ENCODE results near the gene PTPRQ. TPM values are rescaled to one million over a fixed set of nuclear protein-coding genes. Genes with fewer than 3 reads are reported as not detected.

PTPRQ gene
- total RNA-seq, 1 donor = 5.4 TPM

DNA sequence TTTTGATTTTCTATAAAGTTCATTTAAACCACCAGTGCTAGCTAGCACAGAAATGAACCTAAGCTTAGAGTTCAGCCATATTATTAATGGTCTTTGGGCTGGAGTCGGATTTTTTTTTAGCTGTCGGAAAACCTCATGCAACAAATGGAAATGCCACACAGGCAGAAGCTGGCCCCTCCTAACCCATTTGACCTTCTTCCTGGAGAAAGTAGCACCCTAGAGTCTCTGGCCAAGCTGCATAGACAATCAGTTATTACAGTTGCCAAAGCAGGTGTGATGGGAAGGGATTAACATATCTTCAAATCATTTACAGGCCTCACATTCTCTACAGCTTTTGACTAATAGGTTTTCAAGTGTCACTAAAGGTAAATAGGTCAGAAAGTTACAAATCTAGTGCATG is 49.4 kb downstream of the PTPRQ start:
- Histone ChIP-seq H3K27ac (ENCODE audit: low read depth, low read length) (no peak overlapping the region), H3K9me3 (ENCODE audit: low read depth, low read length) (no peaks in the 10 kb centered on the region), H3K36me3 (ENCODE audit: insufficient read depth, low read length) (no peaks in the 10 kb centered on the region)

DNA sequence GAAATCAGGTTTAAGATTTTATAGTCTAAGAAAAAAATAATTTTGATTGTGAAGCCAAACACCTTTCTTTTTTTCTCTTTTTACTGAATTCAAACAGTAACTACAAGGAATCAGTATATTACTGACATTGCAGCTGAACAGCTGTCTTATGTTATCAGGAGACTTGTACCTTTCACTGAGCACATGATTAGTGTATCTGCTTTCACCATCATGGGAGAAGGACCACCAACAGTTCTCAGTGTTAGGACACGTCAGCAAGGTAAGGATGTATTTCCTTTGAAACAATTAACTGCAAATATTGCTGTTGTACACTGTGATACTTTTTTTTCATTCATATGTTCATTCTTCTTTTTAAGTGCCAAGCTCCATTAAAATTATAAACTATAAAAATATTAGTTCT is 50.8 kb downstream of the PTPRQ start:
- Histone ChIP-seq H2AFZ (ENCODE audit: low read length) (no peak overlapping the region), H3K27ac (ENCODE audit: low read depth, low read length) (no peak overlapping the region), H3K79me2 (ENCODE audit: insufficient read depth, low read length) (no peaks in the 10 kb centered on the region), H3K27me3 (ENCODE audit: insufficient read depth, low read length) (no peaks in the 10 kb centered on the region), H4K20me1 (ENCODE audit: insufficient read depth, low read length) (no peaks in the 10 kb centered on the region), H3K36me3 (ENCODE audit: insufficient read depth, low read length) (no peaks in the 10 kb centered on the region), H3K4me1 (ENCODE audit: insufficient read depth, low read length) (peaks cover 8% of the 10 kb centered on the region), H3K4me2 (ENCODE audit: insufficient read depth, low read length) (no peak overlapping the region), H3K4me3 (ENCODE audit: insufficient read depth, low read length) (no peak overlapping the region), H3K9me3 (ENCODE audit: low read depth, low read length) (no peaks in the 10 kb centered on the region)
- TF ChIP-seq, protein P1, sequence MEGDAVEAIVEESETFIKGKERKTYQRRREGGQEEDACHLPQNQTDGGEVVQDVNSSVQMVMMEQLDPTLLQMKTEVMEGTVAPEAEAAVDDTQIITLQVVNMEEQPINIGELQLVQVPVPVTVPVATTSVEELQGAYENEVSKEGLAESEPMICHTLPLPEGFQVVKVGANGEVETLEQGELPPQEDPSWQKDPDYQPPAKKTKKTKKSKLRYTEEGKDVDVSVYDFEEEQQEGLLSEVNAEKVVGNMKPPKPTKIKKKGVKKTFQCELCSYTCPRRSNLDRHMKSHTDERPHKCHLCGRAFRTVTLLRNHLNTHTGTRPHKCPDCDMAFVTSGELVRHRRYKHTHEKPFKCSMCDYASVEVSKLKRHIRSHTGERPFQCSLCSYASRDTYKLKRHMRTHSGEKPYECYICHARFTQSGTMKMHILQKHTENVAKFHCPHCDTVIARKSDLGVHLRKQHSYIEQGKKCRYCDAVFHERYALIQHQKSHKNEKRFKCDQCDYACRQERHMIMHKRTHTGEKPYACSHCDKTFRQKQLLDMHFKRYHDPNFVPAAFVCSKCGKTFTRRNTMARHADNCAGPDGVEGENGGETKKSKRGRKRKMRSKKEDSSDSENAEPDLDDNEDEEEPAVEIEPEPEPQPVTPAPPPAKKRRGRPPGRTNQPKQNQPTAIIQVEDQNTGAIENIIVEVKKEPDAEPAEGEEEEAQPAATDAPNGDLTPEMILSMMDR (IDR thresholded peaks at IDR 0.05; ENCODE audit: extremely low read depth, low read depth, low read length) = no peak
- DNase-seq (ENCODE audit: insufficient read length, low spot score, missing footprints) = no peak

More for the DNA sequence above, 49.4 kb downstream of the PTPRQ start:
- DNase-seq (ENCODE audit: insufficient read length, low spot score, missing footprints) = no peak
- H3K27me3 ChIP-seq (ENCODE audit: insufficient read depth, low read length) = no peaks in the 10 kb centered on the region
- H3K4me3 ChIP-seq (ENCODE audit: insufficient read depth, low read length) = no peak overlapping the region
- no peak overlapping the region for H2AFZ ChIP-seq (ENCODE audit: low read length)
- no peaks in the 10 kb centered on the region for H3K79me2 ChIP-seq (ENCODE audit: insufficient read depth, low read length)
- H3K4me2 ChIP-seq (ENCODE audit: insufficient read depth, low read length) = no peak overlapping the region
- no peaks in the 10 kb centered on the region for H4K20me1 ChIP-seq (ENCODE audit: insufficient read depth, low read length)
- H3K4me1 ChIP-seq (ENCODE audit: insufficient read depth, low read length) = peaks cover 8% of the 10 kb centered on the region
- TF ChIP-seq, protein P1 (IDR thresholded peaks at IDR 0.05; ENCODE audit: extremely low read depth, low read depth, low read length) = no peak

DNA sequence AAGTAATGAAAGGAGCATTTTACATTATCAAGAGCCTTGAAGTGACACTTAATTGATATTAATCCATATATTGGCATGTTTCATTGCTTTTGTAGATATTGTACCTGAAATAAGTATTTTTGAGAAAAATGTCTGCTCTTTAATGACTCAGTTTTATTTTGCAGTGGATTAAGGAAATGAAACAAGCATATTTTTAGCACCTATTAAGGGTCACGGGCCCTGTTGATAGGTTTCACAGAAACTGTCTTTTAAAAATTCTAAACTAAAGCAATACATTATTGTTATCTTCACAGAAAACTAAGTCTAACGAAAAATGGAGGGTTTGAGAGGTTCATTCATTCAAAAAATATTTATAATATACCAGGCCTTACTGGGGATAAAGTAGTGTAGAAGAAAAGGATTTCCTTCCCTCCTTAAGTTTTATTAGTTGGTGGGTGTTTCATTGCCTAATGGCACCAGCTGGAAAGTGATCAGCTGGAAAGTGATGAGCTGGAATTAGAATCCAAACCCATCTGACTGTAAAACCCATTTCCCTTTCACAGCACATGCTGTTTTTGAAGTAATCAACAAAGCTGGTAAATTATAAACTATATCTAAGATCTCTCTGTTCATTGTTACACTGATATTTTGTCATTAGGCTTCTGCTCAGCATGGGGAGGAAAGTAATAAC is 54.2 kb downstream of the PTPRQ start:
- Histone ChIP-seq H3K9me3 (ENCODE audit: low read depth, low read length) (no peaks in the 10 kb centered on the region), H3K27ac (ENCODE audit: low read depth, low read length) (no peak overlapping the region), H3K79me2 (ENCODE audit: insufficient read depth, low read length) (no peaks in the 10 kb centered on the region), H3K36me3 (ENCODE audit: insufficient read depth, low read length) (no peaks in the 10 kb centered on the region), H3K4me3 (ENCODE audit: insufficient read depth, low read length) (no peak overlapping the region), H3K4me1 (ENCODE audit: insufficient read depth, low read length) (no peaks in the 10 kb centered on the region), H4K20me1 (ENCODE audit: insufficient read depth, low read length) (no peaks in the 10 kb centered on the region), H3K4me2 (ENCODE audit: insufficient read depth, low read length) (no peak overlapping the region), H2AFZ (ENCODE audit: low read length) (no peak overlapping the region), H3K27me3 (ENCODE audit: insufficient read depth, low read length) (no peaks in the 10 kb centered on the region)
- DNase-seq (ENCODE audit: insufficient read length, low spot score, missing footprints) = no peak
- TF ChIP-seq, protein P1 (IDR thresholded peaks at IDR 0.05; ENCODE audit: extremely low read depth, low read depth, low read length) = no peak

DNA sequence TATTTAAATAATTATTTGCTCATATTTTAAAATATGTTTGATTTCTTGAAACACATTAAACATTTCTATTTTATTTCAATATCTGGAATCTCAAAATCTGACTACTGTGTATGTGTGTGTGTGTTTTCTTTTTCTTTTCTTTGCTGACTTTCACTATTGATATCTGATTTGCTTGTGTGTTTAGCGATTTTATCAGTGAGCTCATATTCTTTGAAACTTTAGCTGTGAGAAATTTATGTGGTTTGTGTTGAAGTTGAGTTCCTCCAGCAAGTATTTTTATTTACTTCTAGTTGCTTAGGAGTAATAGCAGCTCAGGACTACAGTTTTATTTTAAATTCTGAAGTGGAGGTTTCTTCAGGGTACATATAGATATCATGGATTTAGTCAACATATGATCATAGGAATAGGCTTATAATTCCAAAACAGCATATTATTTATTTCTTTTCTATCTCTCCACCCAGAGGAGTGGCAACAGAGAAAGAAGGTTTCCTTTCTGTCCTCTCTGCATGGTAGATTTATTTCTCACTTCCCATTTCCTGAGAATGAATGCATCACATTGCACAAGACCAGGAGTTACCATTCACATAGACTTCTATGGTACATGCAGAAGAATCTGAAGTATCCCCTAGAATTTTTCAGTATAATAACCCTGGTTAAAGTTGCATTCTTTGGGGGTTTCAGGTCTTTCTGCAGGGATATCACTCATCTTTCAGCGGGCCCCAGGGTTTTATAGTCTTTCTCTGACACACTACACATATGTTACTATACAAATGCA is 60.5 kb downstream of the PTPRQ start:
- Histone ChIP-seq H4K20me1 (ENCODE audit: insufficient read depth, low read length) (no peaks in the 10 kb centered on the region), H3K79me2 (ENCODE audit: insufficient read depth, low read length) (no peaks in the 10 kb centered on the region), H3K4me3 (ENCODE audit: insufficient read depth, low read length) (no peak overlapping the region), H3K27ac (ENCODE audit: low read depth, low read length) (no peak overlapping the region), H3K36me3 (ENCODE audit: insufficient read depth, low read length) (no peaks in the 10 kb centered on the region), H3K9me3 (ENCODE audit: low read depth, low read length) (no peaks in the 10 kb centered on the region), H3K27me3 (ENCODE audit: insufficient read depth, low read length) (no peaks in the 10 kb centered on the region), H3K4me1 (ENCODE audit: insufficient read depth, low read length) (peaks cover 11% of the 10 kb centered on the region), H2AFZ (ENCODE audit: low read length) (no peak overlapping the region), H3K4me2 (ENCODE audit: insufficient read depth, low read length) (no peak overlapping the region)
- TF ChIP-seq, protein P1 (IDR thresholded peaks at IDR 0.05; ENCODE audit: extremely low read depth, low read depth, low read length) = no peak
- no peak for DNase-seq (ENCODE audit: insufficient read length, low spot score, missing footprints)
